NCI-H510A (cell line): Measurements from ENCODE around the gene SNX25.
"Not testable (repeated sequence)": the region's sequence is repeated elsewhere in the genome, so short reads cannot be mapped to it uniquely, and the experiment has no call there.

ENCODE experiments used
- DNase-seq: peaks from one replicate; lab custom pipeline; 2025; lab: John Stamatoyannopoulos, UW

SNX25 gene

GRCh38 chr4:185235119-185235842 lies 25.9 kb downstream of the SNX25 start:
- no peak for DNase-seq

- DNase-seq: no peak
Observed at GRCh38 chr4:185235843-185236503, 26.6 kb downstream of the SNX25 start.

GRCh38 chr4:185237175-185237574 lies 27.8 kb downstream of the SNX25 start:
- no peak for DNase-seq

GRCh38 chr4:185238215-185238681 lies 28.9 kb downstream of the SNX25 start:
- no peak for DNase-seq

GRCh38 chr4:185238750-185239149 lies 29.4 kb downstream of the SNX25 start:
- DNase-seq: no peak

- DNase-seq: not testable (repeated sequence)
Observed at GRCh38 chr4:185240486-185240885, 31.1 kb downstream of the SNX25 start.

GRCh38 chr4:185242749-185243533 lies 33.5 kb downstream of the SNX25 start:
- no peak for DNase-seq

GRCh38 chr4:185243879-185244278 lies 34.5 kb downstream of the SNX25 start:
- no peak for DNase-seq

GRCh38 chr4:185244763-185245162 lies 35.4 kb downstream of the SNX25 start:
- DNase-seq: no peak

GRCh38 chr4:185246453-185246852 lies 37.1 kb downstream of the SNX25 start:
- DNase-seq: no peak

- no peak for DNase-seq
Observed at GRCh38 chr4:185247151-185247550, 37.8 kb downstream of the SNX25 start.

GRCh38 chr4:185248393-185249039 lies 39.1 kb downstream of the SNX25 start:
- no peak for DNase-seq

GRCh38 chr4:185249105-185249504 lies 39.7 kb downstream of the SNX25 start:
- no peak for DNase-seq

GRCh38 chr4:185254434-185254833 lies 45.0 kb downstream of the SNX25 start:
- DNase-seq: no peak

- no peak for DNase-seq
Observed at GRCh38 chr4:185255868-185256267, 46.5 kb downstream of the SNX25 start.

- DNase-seq: no peak
Observed at GRCh38 chr4:185256446-185256845, 47.0 kb downstream of the SNX25 start.

GRCh38 chr4:185257086-185257485 lies 47.7 kb downstream of the SNX25 start:
- DNase-seq: no peak

GRCh38 chr4:185257694-185258093 lies 48.3 kb downstream of the SNX25 start:
- no peak for DNase-seq

- not testable (repeated sequence) for DNase-seq
Observed at GRCh38 chr4:185258741-185259140, 49.3 kb downstream of the SNX25 start.

GRCh38 chr4:185259719-185260118 lies 50.3 kb downstream of the SNX25 start:
- no peak for DNase-seq

GRCh38 chr4:185261946-185262345 lies 52.5 kb downstream of the SNX25 start:
- no peak for DNase-seq

GRCh38 chr4:185263419-185263818 lies 54.0 kb downstream of the SNX25 start:
- DNase-seq: no peak
